Umbilical cord (tissue), 2 donors: ENCODE measurements around the gene DUSP12. TPM values are rescaled to one million over a fixed set of nuclear protein-coding genes. Genes with fewer than 3 reads are reported as not detected.
"Not testable (repeated sequence)": the region's sequence is repeated elsewhere in the genome, so short reads cannot be mapped to it uniquely, and the experiment has no call there.

ENCODE experiments used
- DNase-seq: peaks from one replicate; pipeline ENCODE4 v3.0.0-alpha.2; 2015; ENCODE audit warnings: low spot score
- total RNA-seq: library from RNA; depleted of rRNA; stranded (reverse); fragments of >200 nt; gene quantifications from one replicate; pipeline ENCODE4 v1.2.3, GENCODE V29; 2014; ENCODE audit warnings: low replicate concordance; ENCODE audit not compliant: insufficient read depth

Gene DUSP12
- total RNA-seq, 1 donor from 2014 or later, result 81.6 TPM

- DNase-seq, result no peak
Observed at GRCh38 chr1:161768986-161769672, 19.5 kb downstream of the DUSP12 start.

- not testable (repeated sequence) for DNase-seq
Observed at GRCh38 chr1:161769673-161770045, 20.1 kb downstream of the DUSP12 start.

GRCh38 chr1:161770250-161770649, 20.7 kb downstream of the DUSP12 start:
- DNase-seq, result no peak

- no peak for DNase-seq
Observed at GRCh38 chr1:161771161-161771560, 21.6 kb downstream of the DUSP12 start.

- no peak for DNase-seq
Observed at GRCh38 chr1:161771973-161772372, 22.4 kb downstream of the DUSP12 start.

GRCh38 chr1:161772397-161772796, 22.8 kb downstream of the DUSP12 start:
- peak; percentile 12 for DNase-seq

GRCh38 chr1:161773791-161774190, 24.2 kb downstream of the DUSP12 start:
- no peak for DNase-seq

GRCh38 chr1:161777261-161777660, 27.7 kb downstream of the DUSP12 start:
- DNase-seq, result no peak

GRCh38 chr1:161778522-161778921, 28.9 kb downstream of the DUSP12 start:
- no peak for DNase-seq

GRCh38 chr1:161779393-161779792, 29.8 kb downstream of the DUSP12 start:
- no peak for DNase-seq

- no peak for DNase-seq
Observed at GRCh38 chr1:161781995-161782394, 32.4 kb downstream of the DUSP12 start.

- DNase-seq, result no peak
Observed at GRCh38 chr1:161782886-161783285, 33.3 kb downstream of the DUSP12 start.

GRCh38 chr1:161784968-161785367, 35.4 kb downstream of the DUSP12 start:
- DNase-seq, result peak; percentile 9

GRCh38 chr1:161787355-161787754, 37.8 kb downstream of the DUSP12 start:
- no peak for DNase-seq

GRCh38 chr1:161790587-161791317, 41.2 kb downstream of the DUSP12 start:
- no peak for DNase-seq

- DNase-seq, result no peak
Observed at GRCh38 chr1:161791904-161792655, 42.5 kb downstream of the DUSP12 start.

GRCh38 chr1:161792740-161793139, 43.2 kb downstream of the DUSP12 start:
- DNase-seq, result peak; percentile 81

GRCh38 chr1:161799792-161800191, 50.2 kb downstream of the DUSP12 start:
- DNase-seq, result no peak

GRCh38 chr1:161801955-161802354, 52.4 kb downstream of the DUSP12 start:
- DNase-seq, result no peak

- no peak for DNase-seq
Observed at GRCh38 chr1:161803181-161803580, 53.6 kb downstream of the DUSP12 start.

- DNase-seq, result peak; percentile 71
Observed at GRCh38 chr1:161805399-161806197, 56.0 kb downstream of the DUSP12 start.
